GM12878 (cell line): ENCODE results near the gene PRCP. TPM values are rescaled to one million over a fixed set of nuclear protein-coding genes. Genes with fewer than 3 reads are reported as not detected.

Source experiments
- ATAC-seq: fragments of 200-7000 bp; cut with Tn5 transposase; 3 replicates; pipeline ENCODE4 v1.9.1; 2020; ENCODE audit warnings: mild to moderate bottlenecking, moderate library complexity
- BruUV-seq: library from RNA; stranded (reverse); fragments of 400-500 nt; replicated peaks from 2 replicates; lab custom pipeline; 2021; lab: Mats Ljungman, UMichigan
- CTCF ChIA-PET: fragments of 300-600 bp; sonication (Branson Sonifier 250); formaldehyde crosslinking; extraction: SDS; loops from one replicate; lab custom pipeline; 2021; ENCODE audit warnings: inconsistent platforms; lab: Yijun Ruan, JAX
- POLR2A ChIA-PET: fragments of 350-600 bp; formaldehyde crosslinking; extraction: SDS; loops from one replicate; lab custom pipeline; 2021; ENCODE audit warnings: inconsistent platforms; lab: Charles Lee
- RAD21 ChIA-PET: fragments of 300-600 bp; sonication (Branson Sonifier 250); formaldehyde crosslinking; loops from one replicate; lab custom pipeline; 2023; ENCODE audit warnings: antibody characterized with exemption; ENCODE audit not compliant: unreplicated experiment; lab: Charles Lee
- SMC1A ChIA-PET: fragments of 300-600 bp; sonication (Branson Sonifier 250); formaldehyde crosslinking; loops from one replicate; lab custom pipeline; 2023; ENCODE audit not compliant: unreplicated experiment, uncharacterized antibody; lab: Charles Lee
- DNase-seq: peaks from one replicate; pipeline ENCODE4 v3.0.0-alpha.2; 2011; ENCODE audit warnings: low read depth, low spot score
- FAIRE-seq: peaks from 3 replicates; lab custom pipeline; 2011; peaks lifted over from hg19 to GRCh38; lab: Jason Lieb, UNC
- H2AFZ ChIP-seq: 2 replicates; pipeline ENCODE4 v1.6.0; 2011; ENCODE audit warnings: low read depth, low read length, control low read depth; ENCODE audit not compliant: control insufficient read depth
- H3K27ac ChIP-seq: 2 replicates; pipeline ENCODE4 v1.5.1; 2011; ENCODE audit warnings: control low read depth; ENCODE audit not compliant: control insufficient read depth, insufficient read depth
- H3K27me3 ChIP-seq, 2 experiments: replicated peaks in 1 of 2; 2 replicates each; pipeline versions ENCODE4 v1.6.0 to v1.6.1; 2011; ENCODE audit warnings: low read length in 1 of 2; ENCODE audit not compliant: control insufficient read depth in 2 of 2, insufficient read depth in 2 of 2
- H3K36me3 ChIP-seq, 2 experiments: 2 replicates each; pipeline ENCODE4 v1.5.1; 2011; ENCODE audit warnings: low read length in 1 of 2; ENCODE audit not compliant: control insufficient read depth in 2 of 2, insufficient read depth in 2 of 2
- H3K4me1 ChIP-seq: 2 replicates; pipeline ENCODE4 v1.6.1; 2011; ENCODE audit warnings: mild to moderate bottlenecking, low read length, moderate library complexity, mixed read lengths; ENCODE audit not compliant: control insufficient read depth, insufficient read depth
- H3K4me2 ChIP-seq: 2 replicates; pipeline ENCODE4 v1.6.0; 2011; ENCODE audit warnings: control low read depth; ENCODE audit not compliant: control insufficient read depth, insufficient read depth
- H3K4me3 ChIP-seq: fragments of 200-600 bp; sonication (generic); 2 replicates; pipeline ENCODE4 v1.5.1; 2016
- H3K79me2 ChIP-seq: 2 replicates; pipeline ENCODE4 v1.6.0; 2011; ENCODE audit warnings: low read length; ENCODE audit not compliant: control insufficient read depth, insufficient read depth
- H3K9ac ChIP-seq: 2 replicates; pipeline ENCODE4 v1.8.0; 2011; ENCODE audit warnings: low read length, control low read depth, mixed read lengths; ENCODE audit not compliant: control insufficient read depth, insufficient read depth
- H3K9me3 ChIP-seq: replicated peaks from 3 replicates; pipeline ENCODE4 v1.5.1; 2011; ENCODE audit warnings: mild to moderate bottlenecking, low read length; ENCODE audit not compliant: control insufficient read depth, insufficient read depth
- H4K20me1 ChIP-seq: 2 replicates; pipeline ENCODE4 v1.6.0; 2011; ENCODE audit not compliant: control insufficient read depth, insufficient read depth
- CBFB ChIP-seq: IDR thresholded peaks from 2 replicates; pipeline ENCODE4 v1.6.1; 2016; ENCODE audit warnings: antibody characterized with exemption, low read depth
- CTCF ChIP-seq, 3 experiments: IDR thresholded peaks in 2 of 3; conservative IDR thresholded peaks in 1 of 3; 2 replicates each; pipeline ENCODE4 v1.5.1; 2011; ENCODE audit warnings: low read depth in 3 of 3, low read length in 3 of 3, mild to moderate bottlenecking in 3 of 3, control low read depth in 2 of 3, moderate library complexity in 2 of 3, inconsistent platforms in 1 of 3, mixed read lengths in 1 of 3; ENCODE audit not compliant: control insufficient read depth in 2 of 3, insufficient read depth in 1 of 3; ENCODE audit errors: extremely low read depth in 1 of 3
- EED ChIP-seq: sonication (generic); IDR thresholded peaks from 2 replicates; pipeline ENCODE4 v1.6.1; 2016; ENCODE audit warnings: antibody characterized with exemption, low read depth
- IRF4 ChIP-seq: IDR thresholded peaks from 2 replicates; pipeline ENCODE4 v1.6.1; 2011; ENCODE audit warnings: low read depth, low read length
- MAX ChIP-seq: IDR thresholded peaks from 2 replicates; pipeline ENCODE4 v1.6.1; 2012; ENCODE audit warnings: low read depth, low read length, improper control_type of control experiment
- RAD21 ChIP-seq: IDR thresholded peaks from 2 replicates; pipeline ENCODE4 v1.6.1; 2011; ENCODE audit warnings: mild to moderate bottlenecking, low read depth, low read length, moderate library complexity; ENCODE audit not compliant: insufficient read depth
- RELA ChIP-seq: fragments of 450-650 bp; IDR thresholded peaks from 2 replicates; pipeline ENCODE4 v1.8.0; 2014; ENCODE audit warnings: borderline replicate concordance; ENCODE audit not compliant: partially characterized antibody
- SMC3 ChIP-seq: IDR thresholded peaks from 2 replicates; pipeline ENCODE4 v1.6.1; 2011; ENCODE audit warnings: low read length, improper control_type of control experiment, borderline replicate concordance
- WGBS: methylation state at CpG from one replicate; pipeline ENCODE4 v1.1.6; 2016; ENCODE audit warnings: low lambda C conversion rate; ENCODE audit not compliant: insufficient replicate concordance, insufficient coverage; ENCODE audit errors: missing lambda C conversion rate; 5-methylcytosine and 5-hydroxymethylcytosine counted together
- in situ Hi-C: fragments of 300-500 bp; cut with MboI; formaldehyde crosslinking; loops from 9 replicates; pipeline ENCODE4 v1.14.3; 2018; ENCODE audit warnings: mixed read lengths
- intact Hi-C: fragments of 100-400 bp; cut with micrococcal nuclease; formaldehyde crosslinking; loops from one replicate; pipeline ENCODE4 v1.14.2; 2022; ENCODE audit not compliant: unreplicated experiment
- polyA plus RNA-seq, 11 experiments: library from polyadenylated mRNA; depleted of rRNA in 4 of 11; unstranded in 6 of 11; stranded (reverse) in 5 of 11; fragments of >200 nt; fragmentation: Nextera tagmentation in 4 of 11; fragmentation: Illumina TruSeq in 1 of 11; extraction: Ambion mirVana in 4 of 11; extraction: Trizol in 1 of 11; gene quantifications; 1 replicate in 1 of 11; 2 replicates in 10 of 11; pipeline versions ENCODE4 v1.2.1 to v1.2.3, GENCODE V29; 2011 to 2016; ENCODE audit warnings: inconsistent platforms in 2 of 11, missing spikeins in 2 of 11, low read depth in 1 of 11
- total RNA-seq, 4 experiments: library from RNA; depleted of rRNA in 3 of 4; stranded (reverse); fragments of >200 nt in 3 of 4; fragmentation: Illumina TruSeq in 1 of 4; extraction: Trizol in 1 of 4; gene quantifications; 2 replicates each; pipeline versions ENCODE4 v1.2.1 to v1.2.3, GENCODE V29; 2013 to 2021

The PRCP gene
- total and polyA plus RNA-seq, 10 of the 15 experiments (the other 5 are each of a cell fraction or from before 2014, with no cell fraction given): 14.9 to 43.6 (median 20.0) TPM

- Histone ChIP-seq H3K4me2 (no peak overlapping the region), H3K4me3 (no peak overlapping the region), H3K27me3 (no peaks in the 10 kb centered on the region), H3K36me3 (no peaks in the 10 kb centered on the region), H2AFZ (no peak overlapping the region), H4K20me1 (no peaks in the 10 kb centered on the region), H3K9me3 (no peaks in the 10 kb centered on the region), H3K79me2 (no peaks in the 10 kb centered on the region), H3K4me1 (peaks cover 7% of the 10 kb centered on the region), H3K9ac (no peak overlapping the region), H3K27ac (no peak overlapping the region)
- FAIRE-seq (peak; percentile 76), DNase-seq (no peak), ATAC-seq (peak; percentile 88)
- RAD21 ChIA-PET: no interaction called here
- POLR2A ChIA-PET: no interaction called here
- peak; percentile 57 to 64 (median 63) for TF ChIP-seq CTCF (IDR thresholded peaks at IDR 0.05 in 2 of 3, conservative IDR thresholded peaks at IDR 0.05 in 1 of 3; ENCODE audit: control insufficient read depth in 2 of 3, extremely low read depth in 1 of 3, insufficient read depth in 1 of 3, low read depth in 3 of 3, low read length in 3 of 3)
- TF ChIP-seq MAX: 0 out of 2 replicates have a peak, but pooled peaks have one; percentile 49
- TF ChIP-seq RAD21: peak; percentile 58
- TF ChIP-seq IRF4: no peak
- TF ChIP-seq SMC3: peak; percentile 69
- TF ChIP-seq CBFB: no peak
- TF ChIP-seq EED: no peak
- no peak for TF ChIP-seq RELA
- CTCF ChIA-PET: interaction anchor here (0.9 to 1.3 kb wide), 2 partner anchors 88 to 148 kb away, joined by 4 read pairs; no protein-coding TSS in a partner anchor
- no TSS peak for BruUV-seq
- in situ Hi-C loops: no loop called here
- SMC1A ChIA-PET: interaction anchor here (0.8 kb wide), 1 partner anchor 116 kb away, joined by 3 read pairs; no protein-coding TSS in a partner anchor
- WGBS: 36% methylated on average over 5 of the region's 5 CpGs
- intact Hi-C loops: loop anchor here (1.0 kb wide), 2 partner anchors 89 to 146 kb away; no protein-coding TSS in a partner anchor
Observed at GRCh38 chr11:82864268-82864667, 36.0 kb downstream of the PRCP start.
